Measurements from ENCODE around the gene LRBA.

Gene LRBA

DNA sequence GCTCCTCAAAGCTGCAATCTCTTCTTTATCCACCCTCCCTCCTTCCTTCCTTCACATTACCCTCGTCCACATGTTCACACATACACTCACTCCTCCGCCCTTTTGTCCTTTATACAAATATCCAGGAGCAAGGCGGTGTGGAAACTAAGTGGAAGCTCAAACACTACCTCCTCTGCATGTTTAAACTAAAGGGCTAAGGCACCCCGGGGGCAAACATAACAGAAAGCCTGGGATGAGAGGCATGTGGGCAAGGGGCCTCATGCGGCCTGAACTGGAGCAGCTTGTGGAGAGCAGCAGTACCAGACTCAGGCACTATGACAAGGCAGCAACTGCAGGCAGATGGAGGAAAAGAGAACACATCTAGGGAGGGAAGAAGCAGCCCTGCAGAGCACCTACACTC is 423.7 kb downstream of the LRBA start:
- DNase-seq (ENCODE audit: low read depth in 2 of 2, low spot score in 1 of 2), result no peak

GRCh38 chr4:150590631-150591030 is 424.5 kb downstream of the LRBA start:
- DNase-seq (ENCODE audit: low read depth in 2 of 2, low spot score in 1 of 2), result no peak

DNA sequence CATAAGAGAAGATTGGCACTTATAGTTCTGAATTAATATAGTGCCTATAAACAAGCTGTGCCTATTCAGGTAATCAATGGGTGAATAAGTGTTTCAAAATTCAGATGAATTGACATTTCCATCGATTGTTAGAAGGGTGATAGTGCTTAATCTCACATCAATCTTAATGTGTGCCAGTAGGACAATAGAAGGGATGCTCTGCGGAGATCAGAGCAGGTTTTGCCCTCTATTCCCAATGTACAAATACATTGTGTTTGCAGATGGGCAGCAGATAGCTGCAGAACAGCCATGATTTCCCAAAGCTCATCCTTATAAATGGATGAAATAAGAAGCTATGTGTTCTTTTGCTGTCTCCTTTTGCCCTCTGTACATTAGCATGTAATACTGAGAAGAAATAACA is 425.9 kb downstream of the LRBA start:
- DNase-seq (ENCODE audit: low read depth in 2 of 2, low spot score in 1 of 2), result no peak

DNA sequence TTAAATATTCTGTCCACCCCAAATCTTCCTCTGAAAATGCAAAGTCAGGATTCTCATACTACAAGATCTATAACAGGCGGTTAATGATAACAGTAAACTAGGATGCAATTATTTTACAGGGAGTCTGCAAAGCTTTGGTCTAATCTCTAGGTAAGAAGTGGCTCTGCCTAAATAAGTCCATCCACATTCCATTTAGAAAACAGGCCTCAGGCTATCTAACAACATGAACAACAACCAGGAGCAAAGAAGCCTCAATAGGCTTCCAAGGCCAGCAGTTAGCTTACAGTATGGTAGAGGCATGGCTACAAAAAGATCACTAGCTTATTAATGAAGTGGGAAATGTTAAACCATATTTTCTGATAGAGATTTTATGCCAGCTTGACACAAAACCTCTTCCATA is 426.8 kb downstream of the LRBA start:
- DNase-seq (ENCODE audit: low read depth in 2 of 2, low spot score in 1 of 2), result no peak

DNA sequence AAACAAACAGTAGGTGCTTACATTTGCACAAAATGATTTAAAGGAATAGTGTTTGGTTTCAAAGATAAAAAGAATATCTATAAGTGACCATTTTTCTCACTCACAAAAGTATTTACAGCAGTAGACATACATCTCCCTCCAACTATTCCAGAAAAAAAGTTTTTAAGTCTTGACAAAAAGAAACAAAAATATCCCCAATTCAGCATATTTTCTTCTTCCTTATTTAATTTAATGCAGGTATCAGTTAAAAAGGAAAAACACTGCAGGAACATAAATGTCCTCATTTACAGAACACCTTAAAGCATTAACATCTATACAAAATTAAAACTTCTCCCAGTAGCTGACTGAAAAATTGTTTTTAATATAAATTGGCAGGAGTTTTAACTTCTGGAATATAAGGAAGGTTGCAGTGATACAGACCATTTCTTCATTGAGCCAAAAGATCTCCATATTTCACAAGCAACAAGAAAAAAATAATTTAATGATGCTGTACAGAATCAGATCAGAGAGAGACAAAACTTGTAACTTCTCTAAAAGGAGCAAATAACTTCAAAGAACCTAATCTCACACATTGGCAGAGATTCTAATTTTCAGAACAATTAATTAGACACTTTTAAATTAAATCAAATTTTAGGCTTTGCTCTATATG is 428.8 kb downstream of the LRBA start:
- no peak for DNase-seq (ENCODE audit: low read depth in 2 of 2, low spot score in 1 of 2)

DNA sequence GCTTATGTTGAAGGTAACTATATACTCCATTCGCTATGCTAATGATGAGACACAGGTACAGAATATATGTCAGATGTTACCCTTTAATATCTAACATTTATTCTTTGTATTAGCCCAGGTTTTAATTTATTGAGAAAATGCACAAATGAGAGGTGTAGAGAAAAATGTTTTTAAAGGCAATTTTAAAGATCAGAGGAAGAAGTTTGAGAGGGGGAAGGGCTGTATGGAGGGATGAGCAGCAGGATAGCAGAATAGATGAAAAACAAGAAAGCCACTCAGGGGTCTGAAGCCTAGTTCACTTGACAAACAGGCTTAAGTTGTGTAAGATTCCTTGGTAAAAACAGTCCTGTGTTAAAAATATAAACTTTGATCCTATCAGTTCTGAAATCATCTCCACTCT is 429.5 kb downstream of the LRBA start:
- no peak for DNase-seq (ENCODE audit: low read depth in 2 of 2, low spot score in 1 of 2)

- no peak for DNase-seq (ENCODE audit: low read depth in 2 of 2, low spot score in 1 of 2)
Observed at GRCh38 chr4:150584111-150584915, 430.8 kb downstream of the LRBA start.

GRCh38 chr4:150583287-150584110 is 431.6 kb downstream of the LRBA start:
- no peak for DNase-seq (ENCODE audit: low read depth in 2 of 2, low spot score in 1 of 2)

- no peak for DNase-seq (ENCODE audit: low read depth in 2 of 2, low spot score in 1 of 2)
Observed at GRCh38 chr4:150582873-150583286, 432.2 kb downstream of the LRBA start.

DNA sequence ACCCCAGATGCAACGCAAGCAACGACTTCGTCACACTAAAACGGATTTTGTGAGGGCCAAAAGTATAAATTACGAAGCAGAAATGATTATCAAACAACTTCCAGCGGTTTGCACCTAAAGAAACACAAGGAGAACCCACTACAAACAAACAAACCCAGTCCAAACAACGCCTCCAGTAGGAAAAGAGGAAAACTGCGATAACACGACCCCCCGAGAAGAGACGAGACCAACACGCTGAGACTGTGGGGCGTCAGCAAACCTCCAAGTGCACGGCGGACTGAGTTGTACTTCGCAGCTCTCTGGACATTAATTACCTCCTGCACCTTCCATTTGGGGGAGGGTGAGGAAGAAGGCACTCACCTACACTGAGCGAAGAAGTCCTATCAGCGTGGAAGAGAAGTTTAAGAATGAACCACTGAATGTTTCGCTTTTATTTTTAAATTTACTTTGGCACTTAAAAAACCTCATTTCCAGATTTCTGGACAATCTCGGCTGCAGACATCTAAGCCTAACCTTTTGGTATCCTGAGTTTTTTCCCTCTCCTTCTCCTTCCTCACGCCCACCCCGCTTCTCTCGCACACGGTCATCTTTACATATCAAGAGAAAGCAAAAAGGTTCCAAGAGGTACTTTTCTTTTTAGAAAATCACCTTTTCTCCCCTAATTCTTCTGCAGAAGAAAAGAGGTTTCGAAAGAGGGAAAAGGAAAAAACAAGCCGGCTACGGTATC is 432.8 kb downstream of the LRBA start, which contains the start of gene MAB21L2:
Gene MAB21L2, plus strand, starts transcription at position 6 of the 727 bp plus-strand sequence. CDS start 879 bp downstream, outside the sequence.
- DNase-seq (ENCODE audit: low read depth in 2 of 2, low spot score in 1 of 2), result no peak

- DNase-seq (ENCODE audit: low read depth in 2 of 2, low spot score in 1 of 2), result no peak
Observed at GRCh38 chr4:150581641-150582051, 433.4 kb downstream of the LRBA start.

DNA sequence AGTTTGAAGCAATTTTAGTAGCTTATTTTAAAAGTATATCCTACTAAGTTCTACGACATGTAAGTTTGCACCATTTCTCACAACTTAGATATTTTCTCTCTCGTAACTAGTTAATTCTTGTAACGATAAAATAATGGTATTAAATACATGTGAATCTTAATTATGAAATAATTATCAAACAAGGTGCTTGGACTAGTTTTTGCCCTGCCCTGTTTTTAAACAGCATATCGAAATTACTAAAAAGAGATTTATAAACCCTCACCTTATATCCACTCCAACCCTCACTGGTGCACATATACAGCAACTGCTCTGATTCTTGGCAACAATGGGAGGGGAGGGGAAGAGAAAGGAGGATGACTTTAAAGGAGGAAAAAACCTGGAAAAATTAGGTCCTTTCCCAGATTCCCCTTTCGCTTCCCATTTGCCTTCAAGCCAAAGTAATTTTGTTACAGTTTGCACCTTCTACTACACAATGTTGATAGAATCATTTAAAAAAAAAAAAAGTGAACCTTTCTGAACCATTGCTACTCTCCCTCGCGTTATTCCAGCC is 434.0 kb downstream of the LRBA start:
- no peak for DNase-seq (ENCODE audit: low read depth in 2 of 2, low spot score in 1 of 2)

DNA sequence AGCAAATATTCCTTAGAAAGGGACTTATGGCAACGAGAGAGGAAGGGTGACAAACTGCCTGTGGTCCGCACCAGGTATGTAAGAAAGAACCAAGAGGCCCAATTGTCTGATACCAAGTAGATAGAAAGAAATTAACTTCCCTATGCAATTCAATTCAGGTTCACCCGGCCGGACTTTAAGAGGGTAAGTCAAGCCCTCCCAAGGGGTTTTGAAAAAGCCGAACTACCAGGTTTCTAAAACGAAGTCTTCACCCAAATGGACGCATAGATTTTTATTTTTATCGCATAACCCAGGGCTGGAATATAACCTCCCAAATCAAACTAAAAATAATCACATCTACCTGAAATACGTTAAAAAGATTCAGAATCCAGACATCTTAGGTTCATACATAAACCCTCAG is 434.8 kb downstream of the LRBA start:
- DNase-seq (ENCODE audit: low read depth in 2 of 2, low spot score in 1 of 2), result no peak

GRCh38 chr4:150579551-150580234 is 435.4 kb downstream of the LRBA start:
- DNase-seq (ENCODE audit: low read depth in 2 of 2, low spot score in 1 of 2), result no peak

DNA sequence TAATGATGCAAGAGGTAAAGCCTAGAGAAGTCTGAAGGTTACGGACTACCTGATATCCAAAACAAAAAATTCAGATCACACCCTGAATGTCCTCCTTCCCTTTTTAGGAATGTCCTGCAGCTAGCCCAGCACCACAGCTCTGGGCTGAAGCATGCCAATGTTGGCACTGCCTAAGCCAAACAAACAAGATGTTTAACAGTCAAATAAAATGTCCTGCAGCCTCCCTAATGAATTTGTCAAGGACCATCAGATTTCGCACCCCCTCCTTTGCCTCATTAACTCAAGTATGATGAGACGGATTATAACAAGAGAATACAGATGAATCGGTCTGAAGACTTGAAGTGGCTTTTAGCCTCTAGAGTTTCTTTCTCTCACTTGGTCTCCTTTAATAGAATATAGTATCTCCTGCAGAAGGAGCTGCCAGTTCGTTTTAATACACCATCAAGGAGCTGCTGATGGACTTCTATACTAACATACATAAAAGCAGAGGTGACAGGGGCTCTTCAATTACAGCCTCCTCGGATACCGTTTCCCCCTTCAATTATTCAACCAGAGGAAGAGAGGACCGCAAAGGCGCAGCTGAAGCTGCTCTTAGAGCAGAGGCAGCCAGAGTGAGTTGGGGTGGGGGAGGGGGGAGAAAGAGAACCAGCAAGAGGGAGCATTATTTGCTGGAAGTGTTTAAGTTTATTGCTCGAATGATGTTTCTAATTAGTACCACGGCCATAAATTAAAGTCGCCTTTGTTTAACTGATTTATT is 436.2 kb downstream of the LRBA start:
- DNase-seq (ENCODE audit: low read depth in 2 of 2, low spot score in 1 of 2), result no peak

DNA sequence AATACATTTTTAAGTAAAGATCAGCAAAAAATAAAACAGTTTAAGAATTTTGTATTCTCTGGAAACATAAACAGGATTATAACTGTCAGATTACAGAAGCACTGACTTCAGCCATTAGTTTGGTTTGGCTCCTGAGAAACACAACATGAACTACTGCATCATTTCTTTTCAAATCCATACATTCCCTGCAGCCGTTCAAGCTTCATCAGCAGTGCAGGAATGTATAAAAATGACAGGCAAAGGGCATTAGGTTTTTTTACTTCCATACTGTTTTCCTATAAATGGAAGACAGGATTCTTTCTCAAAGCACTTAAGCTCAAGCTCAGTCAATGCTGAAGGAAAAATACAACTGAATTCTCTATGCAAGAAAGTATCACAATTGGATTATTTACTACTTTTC is 437.3 kb downstream of the LRBA start:
- DNase-seq (ENCODE audit: low read depth in 2 of 2, low spot score in 1 of 2), result no peak

GRCh38 chr4:150574678-150575077 is 440.4 kb downstream of the LRBA start:
- no peak for DNase-seq (ENCODE audit: low read depth in 2 of 2, low spot score in 1 of 2)

GRCh38 chr4:150573534-150573933 is 441.6 kb downstream of the LRBA start:
- DNase-seq (ENCODE audit: low read depth in 2 of 2, low spot score in 1 of 2), result no peak

DNA sequence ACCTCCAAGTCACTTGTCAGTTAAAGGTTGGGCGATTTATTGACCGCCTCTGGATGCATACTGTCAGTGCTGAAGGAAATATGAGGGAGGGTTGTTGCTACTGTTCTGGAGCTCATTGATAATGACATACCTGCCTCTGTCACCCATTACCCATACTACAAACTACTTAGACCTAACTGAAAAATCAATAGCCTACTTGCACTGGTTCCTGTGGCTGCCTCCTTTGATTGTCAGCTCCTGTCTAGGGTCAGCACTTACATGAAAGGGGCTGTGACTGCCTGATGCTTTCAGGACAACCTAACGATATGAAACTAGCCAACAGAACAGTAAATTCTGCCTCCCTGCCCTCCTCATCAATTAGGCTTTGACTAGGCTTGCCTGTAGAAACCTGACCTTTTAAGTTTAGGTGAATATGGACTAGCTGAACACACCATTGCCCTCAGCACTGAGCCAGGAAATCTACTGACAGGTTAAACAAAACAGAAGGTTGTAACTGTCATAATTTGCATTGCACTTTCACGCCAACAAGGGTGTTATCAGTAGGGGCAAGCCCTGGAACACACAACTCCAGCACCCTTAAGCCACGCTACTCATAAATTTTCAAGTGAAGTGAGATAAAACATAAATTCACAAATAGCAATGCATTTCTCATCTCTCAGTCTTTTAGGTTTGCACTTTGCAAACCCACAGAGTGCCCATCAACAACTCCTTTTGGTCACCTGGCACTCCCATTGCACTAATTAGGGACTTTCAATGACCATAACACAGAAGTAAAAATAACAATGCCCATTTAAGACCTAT is 442.2 kb downstream of the LRBA start:
- DNase-seq (ENCODE audit: low read depth in 2 of 2, low spot score in 1 of 2), result no peak
